IPS-18c (cell line): ENCODE data around the gene NME5.
"Not testable (repeated sequence)": the region's sequence is repeated elsewhere in the genome, so short reads cannot be mapped to it uniquely, and the experiment has no call there.

Experiments used
- H3K4me3 ChIP-seq: 2 replicates; pipeline ENCODE4 v1.7.0; 2013; ENCODE audit warnings: low read depth, mild to moderate bottlenecking, low read length, moderate library complexity; ENCODE audit not compliant: insufficient read depth
- H3K9me3 ChIP-seq: one replicate; pipeline ENCODE4 v1.6.1; 2013; ENCODE audit warnings: mild to moderate bottlenecking, low read length, moderate library complexity; ENCODE audit not compliant: control insufficient read depth, insufficient read depth

NME5 gene

GRCh38 chr5:138138949-138139780 is at the start of gene NME5:
TSS of gene NME5 (minus strand) at chr5:138139428. CDS start at chr5:138138780, 648 bp downstream.
- H3K9me3 ChIP-seq: no peaks in the 10 kb centered on the region
- H3K4me3 ChIP-seq: peak within 1 kb of the TSS; percentile 67

GRCh38 chr5:138188626-138189025 is 49.4 kb upstream of the NME5 start:
- Histone ChIP-seq H3K9me3 (no peaks in the 10 kb centered on the region), H3K4me3 (no peak overlapping the region)

- H3K9me3 ChIP-seq: no peaks in the 10 kb centered on the region
- H3K4me3 ChIP-seq: no peak overlapping the region
Observed at GRCh38 chr5:138186002-138186447, 46.8 kb upstream of the NME5 start.

DNA sequence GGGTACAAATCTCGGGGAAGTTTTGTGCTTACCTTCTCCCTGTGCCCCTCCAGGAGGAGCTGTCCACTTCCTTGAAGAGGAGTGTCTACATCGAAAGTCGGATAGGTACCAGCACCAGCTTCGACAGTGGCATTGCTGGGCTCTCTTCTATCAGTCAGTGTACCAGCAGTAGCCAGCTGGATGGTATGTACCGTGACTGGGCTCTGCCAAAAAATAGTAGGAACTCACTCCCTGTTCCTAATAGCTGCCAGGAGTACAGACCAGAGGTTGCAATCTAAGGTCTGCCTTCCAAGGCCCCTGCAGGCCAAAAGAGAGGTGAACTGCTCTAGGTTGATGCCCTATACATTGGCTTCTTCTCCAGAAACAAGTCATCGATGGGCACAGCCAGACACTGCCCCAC is 43.6 kb upstream of the NME5 start:
- Histone ChIP-seq H3K4me3 (no peak overlapping the region), H3K9me3 (no peaks in the 10 kb centered on the region)

DNA sequence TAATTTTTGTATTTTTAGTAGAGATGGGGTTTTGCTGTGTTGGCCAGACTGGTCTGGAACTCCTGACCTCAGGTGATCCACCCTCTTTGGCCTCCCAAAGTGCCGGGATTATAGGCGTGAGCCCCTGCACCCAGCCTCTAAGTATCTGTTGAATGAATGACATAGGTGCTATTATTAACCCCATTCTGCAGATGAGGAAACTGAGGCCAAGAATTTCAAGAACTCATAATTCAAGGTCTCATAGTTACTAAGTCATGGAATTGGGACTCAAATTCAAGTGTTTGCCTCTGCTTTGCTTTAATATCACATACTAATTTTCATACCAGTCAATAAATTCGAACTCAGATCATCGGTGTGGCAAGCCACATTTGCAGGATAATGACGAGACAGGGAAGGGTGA is 41.6 kb upstream of the NME5 start:
- H3K9me3 ChIP-seq: no peaks in the 10 kb centered on the region
- H3K4me3 ChIP-seq: no peak overlapping the region

GRCh38 chr5:138180183-138180782 is 41.1 kb upstream of the NME5 start:
- Histone ChIP-seq H3K9me3 (no peaks in the 10 kb centered on the region), H3K4me3 (peak overlapping the region; percentile 88)

DNA sequence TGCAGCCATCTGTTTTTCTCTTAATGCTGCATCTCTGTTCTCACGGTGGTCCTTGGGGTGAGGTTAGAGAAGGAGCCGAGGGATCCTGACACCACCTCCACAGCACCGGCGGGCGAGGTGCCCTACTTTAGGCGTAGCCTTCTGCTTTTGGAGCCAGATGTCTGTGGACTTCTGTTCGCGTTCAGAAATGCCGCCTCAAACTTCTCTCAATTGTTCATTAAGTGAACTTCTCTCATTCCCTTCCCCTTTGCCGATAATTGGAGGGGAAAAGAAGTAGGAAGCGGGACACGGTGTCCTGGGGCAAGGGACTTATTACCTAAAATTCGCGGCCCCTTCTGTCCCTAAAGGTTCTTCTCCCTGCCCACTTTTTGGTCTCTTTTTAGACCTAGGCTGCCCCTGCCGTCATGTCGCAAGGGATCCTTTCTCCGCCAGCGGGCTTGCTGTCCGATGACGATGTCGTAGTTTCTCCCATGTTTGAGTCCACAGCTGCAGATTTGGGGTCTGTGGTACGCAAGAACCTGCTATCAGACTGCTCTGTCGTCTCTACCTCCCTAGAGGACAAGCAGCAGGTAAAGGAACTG is 40.1 kb upstream of the NME5 start:
- H3K9me3 ChIP-seq: no peaks in the 10 kb centered on the region
- H3K4me3 ChIP-seq: peak overlapping the region; percentile 88

DNA sequence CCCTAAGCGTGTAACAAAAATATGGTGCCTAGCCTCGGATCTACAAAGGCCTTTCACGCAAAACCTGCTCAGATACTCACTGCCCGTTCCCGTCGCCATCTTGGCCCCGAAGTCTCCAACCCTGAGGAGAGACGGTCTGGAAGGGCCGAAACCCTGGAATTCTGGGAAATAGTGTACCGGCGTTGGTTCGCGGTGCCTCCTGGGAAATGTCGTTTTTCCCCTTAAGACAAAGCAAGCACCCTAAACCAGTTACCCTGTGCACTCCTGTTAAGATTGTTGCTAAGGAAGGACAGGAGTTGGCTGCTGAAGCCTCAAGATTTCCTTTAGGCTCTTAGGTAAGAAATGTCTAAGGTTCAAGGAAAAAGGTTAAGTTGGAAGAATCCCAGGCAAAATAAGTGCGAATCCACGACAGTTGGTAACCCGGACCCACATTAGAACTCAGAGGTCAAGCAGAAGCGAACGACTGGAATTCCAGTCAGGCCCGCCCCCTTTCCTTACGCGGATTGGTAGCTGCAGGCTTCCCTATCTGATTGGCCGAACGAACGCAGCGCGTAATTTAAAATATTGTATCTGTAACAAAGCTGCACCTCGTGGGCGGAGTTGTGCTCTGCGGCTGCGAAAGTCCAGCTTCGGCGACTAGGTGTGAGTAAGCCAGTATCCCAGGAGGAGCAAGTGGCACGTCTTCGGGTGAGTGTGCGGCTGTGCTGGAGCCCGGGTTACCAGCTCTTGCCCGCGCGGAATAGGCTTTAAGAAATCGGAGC is 39.5 kb upstream of the NME5 start, which contains the start of the genes BRD8 and KIF20A:
Gene BRD8 (minus strand): TSS at position 115 of the 761 bp plus-strand sequence. CDS start 16 bp downstream, at position 99.
Gene KIF20A (plus strand): TSS at position 597 of the 761 bp plus-strand sequence. CDS start 569 bp downstream, outside the sequence.
- peak within 1 kb of the TSS; percentile 88 for H3K4me3 ChIP-seq

GRCh38 chr5:138177941-138178515 is 38.8 kb upstream of the NME5 start:
- no peaks in the 10 kb centered on the region for H3K9me3 ChIP-seq
- peak overlapping the region; percentile 88 for H3K4me3 ChIP-seq

More for the DNA sequence above, 39.5 kb upstream of the NME5 start, which contains the start of the genes BRD8 and KIF20A:
- H3K9me3 ChIP-seq: no peaks in the 10 kb centered on the region

GRCh38 chr5:138170299-138170698 is 31.1 kb upstream of the NME5 start:
- Histone ChIP-seq H3K4me3 (no peak overlapping the region), H3K9me3 (no peaks in the 10 kb centered on the region)

DNA sequence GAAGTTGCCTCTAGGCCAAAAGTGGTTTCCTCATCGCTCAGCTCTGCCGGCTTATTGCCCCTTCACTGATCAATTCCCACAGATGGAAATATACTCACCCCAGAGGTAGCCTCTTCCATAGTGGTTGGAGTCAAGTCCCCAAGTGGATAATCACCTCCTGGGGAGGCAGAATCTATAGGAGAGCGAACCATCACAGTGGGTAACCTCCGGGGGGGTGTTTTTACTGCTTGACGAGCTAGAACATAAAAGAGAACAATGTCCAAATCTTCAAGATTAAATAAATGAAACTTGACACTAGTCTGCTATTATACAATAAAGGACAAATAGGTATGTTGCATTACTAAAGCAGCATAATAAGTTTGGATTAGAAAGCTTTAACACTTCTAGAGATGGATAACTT is 29.9 kb upstream of the NME5 start:
- Histone ChIP-seq H3K4me3 (no peak overlapping the region), H3K9me3 (no peaks in the 10 kb centered on the region)

- Histone ChIP-seq H3K4me3 (no peak overlapping the region), H3K9me3 (no peaks in the 10 kb centered on the region)
Observed at GRCh38 chr5:138163721-138164120, 24.5 kb upstream of the NME5 start.

DNA sequence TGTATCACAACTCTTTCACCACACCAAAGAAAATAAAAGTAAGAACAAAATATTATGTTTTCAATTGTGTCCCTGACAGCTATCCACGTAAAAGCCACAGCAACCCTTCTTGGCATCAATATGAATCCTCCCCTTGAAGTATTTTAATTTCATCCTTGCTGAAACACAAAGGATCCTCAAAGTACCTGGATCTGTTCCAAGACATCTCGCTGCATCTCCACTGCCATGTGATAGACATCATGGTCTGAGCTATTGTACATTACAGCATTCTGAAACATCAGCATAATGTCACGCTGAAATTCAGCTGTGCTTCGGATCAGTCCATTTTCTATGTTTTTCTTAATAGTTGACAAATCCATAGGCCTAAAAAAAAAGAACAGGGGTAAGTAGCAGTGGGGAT is 21.5 kb upstream of the NME5 start:
- H3K4me3 ChIP-seq: no peak overlapping the region
- no peaks in the 10 kb centered on the region for H3K9me3 ChIP-seq

DNA sequence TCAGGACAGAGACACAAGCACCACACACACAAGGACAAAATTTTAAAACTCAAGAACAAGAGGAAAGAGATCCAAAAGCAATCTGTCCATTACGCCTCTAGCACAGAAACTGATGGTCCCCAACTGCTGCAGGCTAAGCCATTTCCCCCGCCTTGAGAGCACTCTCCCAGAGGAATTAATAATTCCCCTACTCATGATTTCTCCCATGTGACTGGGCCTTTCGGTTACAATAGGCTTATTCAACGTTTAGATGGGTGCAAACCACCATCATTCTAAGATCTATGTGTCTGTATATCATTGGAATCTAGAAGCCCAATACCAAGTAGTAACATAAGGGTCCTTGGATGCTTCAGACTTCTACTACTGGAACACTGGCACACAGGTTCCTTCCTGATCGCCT is 20.4 kb upstream of the NME5 start:
- no peaks in the 10 kb centered on the region for H3K9me3 ChIP-seq
- H3K4me3 ChIP-seq: no peak overlapping the region

GRCh38 chr5:138157626-138158025 is 18.4 kb upstream of the NME5 start:
- no peak overlapping the region for H3K4me3 ChIP-seq
- H3K9me3 ChIP-seq: no peaks in the 10 kb centered on the region

DNA sequence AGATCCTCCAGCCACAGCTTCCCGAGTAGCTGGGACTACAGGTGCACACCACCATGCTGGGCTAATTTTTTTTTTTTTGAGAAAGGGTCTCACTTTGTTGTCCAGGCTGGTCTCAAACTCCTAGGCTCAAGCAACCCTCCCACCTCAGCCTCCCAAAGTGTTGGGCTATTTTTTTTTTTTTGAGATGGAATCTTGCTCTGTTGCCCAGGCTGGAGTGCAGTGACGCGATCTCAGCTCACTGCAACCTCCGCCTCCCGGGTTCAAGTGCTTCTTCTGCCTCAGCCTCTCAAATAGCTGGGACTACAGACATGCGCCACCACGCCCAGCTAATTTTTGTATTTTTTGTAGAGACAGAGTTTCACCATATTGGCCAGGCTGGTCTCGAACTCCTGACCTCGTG is 16.7 kb upstream of the NME5 start:
- H3K4me3 ChIP-seq, H3K9me3 ChIP-seq: not testable (repeated sequence)

- Histone ChIP-seq H3K4me3 (no peak overlapping the region), H3K9me3 (no peaks in the 10 kb centered on the region)
Observed at GRCh38 chr5:138149530-138149929, 10.3 kb upstream of the NME5 start.
